Neuronal stem cell (in vitro differentiated cells): ENCODE results near the gene SHF.

Source experiments
- DNase-seq: peaks from one replicate; pipeline ENCODE4 v3.0.0-alpha.2; 2013; ENCODE audit warnings: low spot score
- H2AFZ ChIP-seq: one replicate; pipeline ENCODE4 v1.6.1; 2013; ENCODE audit warnings: mild to moderate bottlenecking, low read length, inconsistent platforms
- H2AK5ac ChIP-seq: 2 replicates; pipeline ENCODE4 v1.6.1; 2013; ENCODE audit warnings: low read depth, mild to moderate bottlenecking, inconsistent platforms, low read length, moderate library complexity, mixed read lengths
- H2BK120ac ChIP-seq: 2 replicates; pipeline ENCODE4 v1.6.1; 2013; ENCODE audit warnings: low read depth, mild to moderate bottlenecking, inconsistent platforms, low read length, moderate library complexity, mixed read lengths
- H2BK12ac ChIP-seq: one replicate; pipeline ENCODE4 v1.6.1; 2013; ENCODE audit warnings: low read length, inconsistent platforms
- H2BK15ac ChIP-seq: 2 replicates; pipeline ENCODE4 v1.6.1; 2013; ENCODE audit warnings: mild to moderate bottlenecking, low read length, inconsistent platforms, mixed read lengths
- H2BK5ac ChIP-seq: one replicate; pipeline ENCODE4 v1.6.1; 2013; ENCODE audit warnings: inconsistent platforms, mild to moderate bottlenecking, low read length, moderate library complexity
- H3K14ac ChIP-seq: one replicate; pipeline ENCODE4 v1.6.1; 2013; ENCODE audit warnings: low read length, inconsistent platforms
- H3K18ac ChIP-seq: 2 replicates; pipeline ENCODE4 v1.6.1; 2013; ENCODE audit warnings: low read length, inconsistent platforms
- H3K23ac ChIP-seq: 2 replicates; pipeline ENCODE4 v1.6.1; 2013; ENCODE audit warnings: low read depth, mild to moderate bottlenecking, mixed read lengths, low read length, inconsistent platforms; ENCODE audit not compliant: poor library complexity
- H3K27ac ChIP-seq: replicated peaks from 3 replicates; pipeline ENCODE4 v1.5.1; 2013; ENCODE audit warnings: low read length, inconsistent platforms
- H3K27me3 ChIP-seq, 3 experiments: 2 replicates each; pipeline ENCODE4 v1.6.1; 2013; ENCODE audit warnings: low read length in 3 of 3, mild to moderate bottlenecking in 2 of 3, inconsistent platforms in 1 of 3, low read depth in 1 of 3, mixed read lengths in 1 of 3, moderate library complexity in 1 of 3; ENCODE audit not compliant: control insufficient read depth in 3 of 3, insufficient read depth in 3 of 3
- H3K36me3 ChIP-seq, 2 donors: replicated peaks in 1 of 2; 2 replicates each; pipeline ENCODE4 v1.6.1; 2013; ENCODE audit warnings: low read length in 2 of 2; ENCODE audit not compliant: control insufficient read depth in 2 of 2, insufficient read depth in 2 of 2
- H3K4ac ChIP-seq: 2 replicates; pipeline ENCODE4 v1.6.1; 2013; ENCODE audit warnings: inconsistent platforms, mild to moderate bottlenecking, low read length, moderate library complexity
- H3K4me1 ChIP-seq, 2 donors: 1 replicate in 1 of 2; 2 replicates in 1 of 2; pipeline ENCODE4 v1.6.1; 2013; ENCODE audit warnings: low read length in 2 of 2, low read depth in 1 of 2; ENCODE audit not compliant: control insufficient read depth in 2 of 2, insufficient read depth in 1 of 2
- H3K4me2 ChIP-seq: one replicate; pipeline ENCODE4 v1.6.1; 2013; ENCODE audit warnings: mild to moderate bottlenecking, low read length, inconsistent platforms; ENCODE audit not compliant: insufficient read depth, poor library complexity, severe bottlenecking
- H3K4me3 ChIP-seq, 2 donors: 2 replicates each; pipeline ENCODE4 v1.5.1; 2013; ENCODE audit warnings: low read length in 2 of 2, mild to moderate bottlenecking in 2 of 2, inconsistent platforms in 1 of 2, moderate library complexity in 1 of 2
- H3K79me1 ChIP-seq: one replicate; pipeline ENCODE4 v1.6.1; 2013; ENCODE audit warnings: low read depth, mild to moderate bottlenecking, inconsistent platforms, low read length, moderate library complexity
- H3K9ac ChIP-seq: one replicate; pipeline ENCODE4 v1.6.1; 2013; ENCODE audit warnings: mild to moderate bottlenecking, low read depth, low read length, inconsistent platforms; ENCODE audit not compliant: poor library complexity
- H3K9me3 ChIP-seq, 2 donors: replicated peaks in 1 of 2; 2 replicates each; pipeline versions ENCODE3 to v1.6.1; 2013; ENCODE audit warnings: low read length in 2 of 2, mild to moderate bottlenecking in 2 of 2, inconsistent platforms in 1 of 2, low read depth in 1 of 2, mixed read lengths in 1 of 2, moderate library complexity in 1 of 2; ENCODE audit not compliant: control insufficient read depth in 2 of 2, insufficient read depth in 1 of 2
- H4K8ac ChIP-seq: one replicate; pipeline ENCODE4 v1.6.1; 2013; ENCODE audit warnings: low read depth, mild to moderate bottlenecking, inconsistent platforms, low read length, moderate library complexity
- H4K91ac ChIP-seq: one replicate; pipeline ENCODE4 v1.6.1; 2013; ENCODE audit warnings: low read length, low read depth, mild to moderate bottlenecking, inconsistent platforms; ENCODE audit not compliant: poor library complexity
- WGBS, 2 donors: extraction: QIAGEN DNeasy Blood & Tissue Kit; methylation state at CpG; one replicate each; pipeline ENCODE4 v1.1.7; 2013; ENCODE audit warnings: missing lambda C conversion rate in 2 of 2, mixed read lengths in 1 of 2; ENCODE audit not compliant: insufficient read length in 2 of 2, insufficient replicate concordance in 1 of 2; ENCODE audit errors: extremely low coverage in 2 of 2; 5-methylcytosine and 5-hydroxymethylcytosine counted together

SHF gene

GRCh38 chr15:45126535-45127158 is 61.1 kb downstream of the SHF start:
- H3K36me3 ChIP-seq: no peaks in the 10 kb centered on the region
- no peak overlapping the region for H2AFZ ChIP-seq
- H3K18ac ChIP-seq: no peak overlapping the region
- no peak overlapping the region for H4K91ac ChIP-seq
- no peaks in the 10 kb centered on the region for H3K79me1 ChIP-seq
- no peak overlapping the region for H2AK5ac ChIP-seq
- H3K27me3 ChIP-seq: peaks cover 20 to 87% (median 72%) of the 10 kb centered on the region in 3 experiments
- no peak overlapping the region for H2BK12ac ChIP-seq
- H2BK120ac ChIP-seq: no peak overlapping the region
- 100% methylated on average over 2 of the region's 2 CpGs; no CpG with 5 or more reads in 1 of the 2 donors for WGBS, 2 donors
- no peak overlapping the region for H3K9ac ChIP-seq
- H4K8ac ChIP-seq: no peak overlapping the region
- no peak overlapping the region for H2BK15ac ChIP-seq
- no peak overlapping the region for H3K27ac ChIP-seq
- H3K9me3 ChIP-seq: peaks cover 0 to 1% of the 10 kb centered on the region in 2 donors
- no peak overlapping the region for H3K4ac ChIP-seq
- H3K14ac ChIP-seq: no peak overlapping the region
- DNase-seq: no peak
- H3K4me2 ChIP-seq: no peak overlapping the region
- no peak overlapping the region for H2BK5ac ChIP-seq
- no peak overlapping the region for H3K23ac ChIP-seq
- no peaks in the 10 kb centered on the region for H3K4me1 ChIP-seq
- no peak overlapping the region for H3K4me3 ChIP-seq

- no peak overlapping the region for H2BK15ac ChIP-seq
- no peak for DNase-seq
- no peak overlapping the region for H4K8ac ChIP-seq
- no peak overlapping the region for H4K91ac ChIP-seq
- H3K14ac ChIP-seq: no peak overlapping the region
- H3K36me3 ChIP-seq: no peaks in the 10 kb centered on the region
- no peaks in the 10 kb centered on the region for H3K9me3 ChIP-seq
- no peaks in the 10 kb centered on the region for H3K4me1 ChIP-seq
- no peak overlapping the region for H3K4ac ChIP-seq
- H3K18ac ChIP-seq: no peak overlapping the region
- H3K4me2 ChIP-seq: no peak overlapping the region
- H3K4me3 ChIP-seq: no peak overlapping the region
- H3K27ac ChIP-seq: no peak overlapping the region
- H2BK5ac ChIP-seq: no peak overlapping the region
- no peak overlapping the region for H2BK120ac ChIP-seq
- no peaks in the 10 kb centered on the region for H3K79me1 ChIP-seq
- H2AFZ ChIP-seq: no peak overlapping the region
- H3K23ac ChIP-seq: no peak overlapping the region
- no peak overlapping the region for H2AK5ac ChIP-seq
- no peak overlapping the region for H2BK12ac ChIP-seq
- peaks cover 3 to 80% (median 45%) of the 10 kb centered on the region in 3 experiments for H3K27me3 ChIP-seq
- no peak overlapping the region for H3K9ac ChIP-seq
Measured at GRCh38 chr15:45123397-45123796, 64.4 kb downstream of the SHF start.

GRCh38 chr15:45122719-45123118 is 65.0 kb downstream of the SHF start:
- no CpG with 5 or more reads among the region's 7 CpGs for WGBS, 2 donors
- Histone ChIP-seq H3K4me1 (peaks cover 0 to 2% of the 10 kb centered on the region in 2 donors), H3K27me3 (peaks cover 0 to 75% (median 40%) of the 10 kb centered on the region in 3 experiments)

GRCh38 chr15:45121706-45122417 is 65.9 kb downstream of the SHF start:
- no peaks in the 10 kb centered on the region for H3K9me3 ChIP-seq
- H3K27me3 ChIP-seq: peaks cover 8 to 76% (median 45%) of the 10 kb centered on the region in 3 experiments
- H3K9ac ChIP-seq: no peak overlapping the region
- H3K4me2 ChIP-seq: no peak overlapping the region
- H2BK120ac ChIP-seq: no peak overlapping the region
- H2BK12ac ChIP-seq: no peak overlapping the region
- no peak overlapping the region for H2BK5ac ChIP-seq
- no peak overlapping the region for H3K23ac ChIP-seq
- H2AK5ac ChIP-seq: no peak overlapping the region
- peaks cover 4 to 6% of the 10 kb centered on the region in 2 donors for H3K4me1 ChIP-seq
- H3K36me3 ChIP-seq: no peaks in the 10 kb centered on the region
- no CpG with 5 or more reads among the region's 9 CpGs for WGBS, 2 donors
- no peak overlapping the region for H2AFZ ChIP-seq
- H3K18ac ChIP-seq: no peak overlapping the region
- no peak overlapping the region for H4K91ac ChIP-seq
- no peak overlapping the region for H2BK15ac ChIP-seq
- DNase-seq: no peak
- no peak overlapping the region for H3K14ac ChIP-seq
- no peak overlapping the region for H3K4me3 ChIP-seq
- no peak overlapping the region for H4K8ac ChIP-seq
- no peak overlapping the region for H3K4ac ChIP-seq
- no peaks in the 10 kb centered on the region for H3K79me1 ChIP-seq
- H3K27ac ChIP-seq: no peak overlapping the region

More at GRCh38 chr15:45122719-45123118, 65.0 kb downstream of the SHF start:
- no peak overlapping the region for H2BK120ac ChIP-seq
- H4K91ac ChIP-seq: no peak overlapping the region
- no peak overlapping the region for H2AK5ac ChIP-seq
- H3K4ac ChIP-seq: no peak overlapping the region
- no peaks in the 10 kb centered on the region for H3K79me1 ChIP-seq
- peak overlapping the region; percentile 20 for H3K23ac ChIP-seq
- H2BK15ac ChIP-seq: no peak overlapping the region
- no peak overlapping the region for H3K14ac ChIP-seq
- no peak overlapping the region for H3K18ac ChIP-seq
- no peaks in the 10 kb centered on the region for H3K36me3 ChIP-seq
- H2BK12ac ChIP-seq: no peak overlapping the region
- H3K4me3 ChIP-seq: no peak overlapping the region
- H3K4me2 ChIP-seq: no peak overlapping the region
- H4K8ac ChIP-seq: no peak overlapping the region
- H3K9ac ChIP-seq: no peak overlapping the region
- H3K27ac ChIP-seq: no peak overlapping the region
- no peaks in the 10 kb centered on the region for H3K9me3 ChIP-seq
- no peak overlapping the region for H2AFZ ChIP-seq
- DNase-seq: no peak
- no peak overlapping the region for H2BK5ac ChIP-seq
